ENCODE measurements around the gene RFFL. TPM values are rescaled to one million over a fixed set of nuclear protein-coding genes. Genes with fewer than 3 reads are reported as not detected.

Gene RFFL
- total and polyA plus RNA-seq, 2 donors (not counting 1 experiment from before 2014, with no cell fraction given) = 13.6 to 36.9 TPM

GRCh38 chr17:35095741-35096140 lies 32.2 kb upstream of the RFFL start:
- Histone ChIP-seq H3K9me3 (ENCODE audit: control extremely low read depth in 1 of 3, control insufficient read depth in 2 of 3, insufficient read depth in 1 of 3, low read length in 2 of 3) (no peaks in the 10 kb centered on the region), H3K27ac (ENCODE audit: low read length in 2 of 2) (no peak overlapping the region), H3K4me2 (replicated peaks; ENCODE audit: low read depth, low read length, poor library complexity, severe bottlenecking) (no peak overlapping the region), H3K4me1 (ENCODE audit: control insufficient read depth in 2 of 2, insufficient read depth in 2 of 2, low read length in 2 of 2) (no peaks in the 10 kb centered on the region), H3K27me3 (replicated peaks in 1 of 4; ENCODE audit: control extremely low read depth in 1 of 4, control insufficient read depth in 3 of 4, insufficient read depth in 4 of 4, low read length in 3 of 4) (no peaks in the 10 kb centered on the region), H4K20me1 (ENCODE audit: control insufficient read depth, insufficient read depth, low read length, poor library complexity, severe bottlenecking) (no peaks in the 10 kb centered on the region), H3K9ac (ENCODE audit: low read length) (no peak overlapping the region), H3K36me3 (replicated peaks in 1 of 2; ENCODE audit: control extremely low read depth in 1 of 2, control insufficient read depth in 1 of 2, extremely low read depth in 1 of 2, insufficient read depth in 2 of 2, low read length in 1 of 2) (peaks cover 2 to 14% of the 10 kb centered on the region in 2 experiments), H3K79me2 (ENCODE audit: control insufficient read depth, insufficient read depth, low read length) (no peaks in the 10 kb centered on the region), H3K4me3 (ENCODE audit: control extremely low read depth in 1 of 5, extremely low read depth in 1 of 5, insufficient read depth in 1 of 5, low read depth in 2 of 5, low read length in 4 of 5) (no peak overlapping the region), H2AFZ (ENCODE audit: insufficient read depth, low read depth, low read length, poor library complexity, severe bottlenecking) (no peak overlapping the region)
- TF ChIP-seq CTCF (IDR thresholded peaks at IDR 0.05) (no peak), EZH2 (IDR thresholded peaks at IDR 0.05; ENCODE audit: borderline replicate concordance, insufficient read depth, low read depth, low read length, poor library complexity, severe bottlenecking) (no peak)
- Mint-ChIP-seq H3K27me3 (no peaks in the 10 kb centered on the region), H3K9me3 (ENCODE audit: insufficient read depth) (no peaks in the 10 kb centered on the region), H3K4me1 (peaks cover 2% of the 10 kb centered on the region), H3K4me3 (no peak overlapping the region), H3K27ac (no peak overlapping the region)
- ATAC-seq (ENCODE audit: low read depth) (no peak), DNase-seq (no peak)
- ChIA-PET POLR2A (no interaction called here), CTCF (no interaction called here)
- intact Hi-C loops (cut with micrococcal nuclease) = no loop called here
- WGBS (ENCODE audit: insufficient coverage) = 100% methylated on average over 1 of the region's 1 CpG

GRCh38 chr17:35094902-35095301 lies 31.4 kb upstream of the RFFL start:
- no peak for ATAC-seq (ENCODE audit: low read depth)
- 100% methylated on average over 2 of the region's 2 CpGs for WGBS (ENCODE audit: insufficient coverage)
- H3K27ac Mint-ChIP-seq = no peak overlapping the region

More at GRCh38 chr17:35094902-35095301, 31.4 kb upstream of the RFFL start:
- Histone ChIP-seq H3K27me3 (replicated peaks in 1 of 4; ENCODE audit: control extremely low read depth in 1 of 4, control insufficient read depth in 3 of 4, insufficient read depth in 4 of 4, low read length in 3 of 4) (no peaks in the 10 kb centered on the region), H3K36me3 (replicated peaks in 1 of 2; ENCODE audit: control extremely low read depth in 1 of 2, control insufficient read depth in 1 of 2, extremely low read depth in 1 of 2, insufficient read depth in 2 of 2, low read length in 1 of 2) (peaks cover 0 to 6% of the 10 kb centered on the region in 2 experiments), H3K9ac (ENCODE audit: low read length) (no peak overlapping the region), H3K4me2 (replicated peaks; ENCODE audit: low read depth, low read length, poor library complexity, severe bottlenecking) (no peak overlapping the region), H3K9me3 (ENCODE audit: control extremely low read depth in 1 of 3, control insufficient read depth in 2 of 3, insufficient read depth in 1 of 3, low read length in 2 of 3) (no peaks in the 10 kb centered on the region), H3K4me3 (ENCODE audit: control extremely low read depth in 1 of 5, extremely low read depth in 1 of 5, insufficient read depth in 1 of 5, low read depth in 2 of 5, low read length in 4 of 5) (no peak overlapping the region), H3K27ac (ENCODE audit: low read length in 2 of 2) (no peak overlapping the region), H3K79me2 (ENCODE audit: control insufficient read depth, insufficient read depth, low read length) (peaks cover under 1% of the 10 kb centered on the region), H3K4me1 (ENCODE audit: control insufficient read depth in 2 of 2, insufficient read depth in 2 of 2, low read length in 2 of 2) (peaks cover 1 to 6% of the 10 kb centered on the region in 2 donors), H4K20me1 (ENCODE audit: control insufficient read depth, insufficient read depth, low read length, poor library complexity, severe bottlenecking) (no peaks in the 10 kb centered on the region), H2AFZ (ENCODE audit: insufficient read depth, low read depth, low read length, poor library complexity, severe bottlenecking) (no peak overlapping the region)
- Mint-ChIP-seq H3K4me3 (no peak overlapping the region), H3K4me1 (peaks cover 2% of the 10 kb centered on the region), H3K9me3 (ENCODE audit: insufficient read depth) (no peaks in the 10 kb centered on the region), H3K27me3 (no peaks in the 10 kb centered on the region)
- no peak for DNase-seq
- CTCF ChIA-PET = interaction anchor here (1.2 kb wide), 1 partner anchor 29 kb away, joined by 3 read pairs; no protein-coding TSS in a partner anchor
- POLR2A ChIA-PET = no interaction called here
- TF ChIP-seq EZH2 (IDR thresholded peaks at IDR 0.05; ENCODE audit: borderline replicate concordance, insufficient read depth, low read depth, low read length, poor library complexity, severe bottlenecking) = no peak
- TF ChIP-seq CTCF (IDR thresholded peaks at IDR 0.05) = no peak
- intact Hi-C loops (cut with micrococcal nuclease) = no loop called here

Data from B cell (primary cell).